ENCODE measurements around the gene ZC3H13. TPM values are rescaled to one million over a fixed set of nuclear protein-coding genes. Genes with fewer than 3 reads are reported as not detected.

Gene ZC3H13
- total RNA-seq, 4 donors from 2014 or later, result 33.6 to 47.8 (median 36.4) TPM

DNA sequence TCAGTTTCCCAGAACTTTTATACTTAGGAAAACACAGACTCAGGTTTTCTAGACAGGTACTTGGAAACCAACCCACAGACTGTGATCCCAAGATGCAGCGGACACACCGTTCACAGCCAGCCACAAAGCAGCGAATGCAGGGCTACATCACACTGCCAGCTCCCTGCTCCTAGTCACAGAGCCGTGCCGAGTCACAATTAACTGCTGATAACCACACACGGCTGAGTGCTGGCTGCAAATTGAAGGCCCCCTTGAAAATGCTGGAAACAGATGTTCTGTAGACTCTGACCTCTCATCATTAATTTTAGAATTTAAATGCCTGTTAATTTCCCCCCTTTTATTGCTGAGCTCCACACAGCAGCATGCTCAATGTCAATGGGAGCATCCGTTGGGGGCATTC is 122.4 kb downstream of the ZC3H13 start:
- no peaks in the 10 kb centered on the region for H3K36me3 ChIP-seq
- 91% methylated on average over 7 of the region's 7 CpGs for WGBS
- no peak overlapping the region for H3K27ac ChIP-seq (replicated peaks in 1 of 4)
- DNase-seq (ENCODE audit: extremely low spot score), result no peak
- no peaks in the 10 kb centered on the region for H3K9me3 ChIP-seq
- no peaks in the 10 kb centered on the region for H3K27me3 ChIP-seq
- TF ChIP-seq, protein P1, sequence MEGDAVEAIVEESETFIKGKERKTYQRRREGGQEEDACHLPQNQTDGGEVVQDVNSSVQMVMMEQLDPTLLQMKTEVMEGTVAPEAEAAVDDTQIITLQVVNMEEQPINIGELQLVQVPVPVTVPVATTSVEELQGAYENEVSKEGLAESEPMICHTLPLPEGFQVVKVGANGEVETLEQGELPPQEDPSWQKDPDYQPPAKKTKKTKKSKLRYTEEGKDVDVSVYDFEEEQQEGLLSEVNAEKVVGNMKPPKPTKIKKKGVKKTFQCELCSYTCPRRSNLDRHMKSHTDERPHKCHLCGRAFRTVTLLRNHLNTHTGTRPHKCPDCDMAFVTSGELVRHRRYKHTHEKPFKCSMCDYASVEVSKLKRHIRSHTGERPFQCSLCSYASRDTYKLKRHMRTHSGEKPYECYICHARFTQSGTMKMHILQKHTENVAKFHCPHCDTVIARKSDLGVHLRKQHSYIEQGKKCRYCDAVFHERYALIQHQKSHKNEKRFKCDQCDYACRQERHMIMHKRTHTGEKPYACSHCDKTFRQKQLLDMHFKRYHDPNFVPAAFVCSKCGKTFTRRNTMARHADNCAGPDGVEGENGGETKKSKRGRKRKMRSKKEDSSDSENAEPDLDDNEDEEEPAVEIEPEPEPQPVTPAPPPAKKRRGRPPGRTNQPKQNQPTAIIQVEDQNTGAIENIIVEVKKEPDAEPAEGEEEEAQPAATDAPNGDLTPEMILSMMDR (IDR thresholded peaks at IDR 0.05), result no peak
- TF ChIP-seq POLR2A (IDR thresholded peaks at IDR 0.05; ENCODE audit: low read depth) (no peak), EP300 (IDR thresholded peaks at IDR 0.05) (no peak), POLR2AphosphoS5 (IDR thresholded peaks at IDR 0.05) (no peak)
- H3K4me3 ChIP-seq, result no peak overlapping the region
- peaks cover 0 to 5% (median 0%) of the 10 kb centered on the region in 4 donors for H3K4me1 ChIP-seq
- intact Hi-C loops (cut with DNase I), result no loop called here

DNA sequence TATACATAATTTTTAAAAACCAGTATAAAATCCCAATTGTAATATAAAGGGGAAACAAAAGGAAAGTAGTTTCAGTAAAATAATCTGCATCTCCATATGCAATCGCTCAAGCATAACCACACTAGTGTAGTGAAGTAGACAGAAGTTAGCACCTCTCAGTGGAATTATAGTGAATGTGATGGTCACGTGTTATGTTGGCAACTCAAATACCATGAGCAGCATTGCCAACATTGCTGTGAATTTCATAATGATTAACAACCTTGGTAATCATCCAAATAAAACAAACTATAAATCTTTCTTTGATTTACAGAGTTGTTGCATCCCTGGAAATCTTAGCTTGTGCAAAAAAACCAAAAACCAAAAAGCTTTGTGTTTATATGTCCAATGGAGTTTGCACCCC is 123.7 kb downstream of the ZC3H13 start:
- Histone ChIP-seq H3K27ac (replicated peaks in 1 of 4) (no peak overlapping the region), H3K4me3 (no peak overlapping the region), H3K27me3 (no peaks in the 10 kb centered on the region), H3K4me1 (peaks cover 0 to 5% (median 0%) of the 10 kb centered on the region in 4 donors), H3K9me3 (no peaks in the 10 kb centered on the region), H3K36me3 (no peaks in the 10 kb centered on the region)
- no peak for TF ChIP-seq POLR2A (IDR thresholded peaks at IDR 0.05; ENCODE audit: low read depth)
- TF ChIP-seq, protein P1 (IDR thresholded peaks at IDR 0.05), result no peak
- TF ChIP-seq EP300 (IDR thresholded peaks at IDR 0.05), result no peak
- TF ChIP-seq POLR2AphosphoS5 (IDR thresholded peaks at IDR 0.05), result no peak
- no peak for DNase-seq (ENCODE audit: extremely low spot score)
- WGBS, result 43% methylated on average over 2 of the region's 2 CpGs
- intact Hi-C loops (cut with DNase I), result no loop called here

DNA sequence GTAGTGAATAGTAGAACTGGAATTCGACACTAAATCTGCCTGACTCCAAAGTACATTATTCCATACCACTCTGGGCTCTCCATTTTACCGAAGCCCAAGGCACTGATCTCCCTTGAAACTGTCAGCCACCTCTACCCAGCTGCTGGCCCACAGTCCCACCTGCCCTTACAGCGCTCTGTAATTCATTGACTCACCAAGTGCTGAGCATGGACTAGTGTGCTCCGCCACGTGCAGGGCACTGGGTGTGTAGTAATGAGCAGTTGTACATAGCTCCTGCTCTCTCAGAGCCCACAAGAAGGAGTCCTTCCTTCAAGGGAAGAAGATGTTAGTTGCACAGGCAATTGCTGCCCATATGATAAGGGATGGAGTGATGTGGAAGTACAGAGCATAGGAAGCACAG is 124.4 kb downstream of the ZC3H13 start:
- Histone ChIP-seq H3K4me3 (no peak overlapping the region), H3K27me3 (no peaks in the 10 kb centered on the region), H3K9me3 (no peaks in the 10 kb centered on the region), H3K27ac (replicated peaks in 1 of 4) (no peak overlapping the region), H3K36me3 (no peaks in the 10 kb centered on the region), H3K4me1 (peaks cover 0 to 5% (median 0%) of the 10 kb centered on the region in 4 donors)
- intact Hi-C loops (cut with DNase I), result no loop called here
- no peak for DNase-seq (ENCODE audit: extremely low spot score)
- no peak for TF ChIP-seq POLR2AphosphoS5 (IDR thresholded peaks at IDR 0.05)
- TF ChIP-seq, protein P1 (IDR thresholded peaks at IDR 0.05), result no peak
- TF ChIP-seq POLR2A (IDR thresholded peaks at IDR 0.05; ENCODE audit: low read depth), result no peak
- no peak for TF ChIP-seq EP300 (IDR thresholded peaks at IDR 0.05)
- WGBS, result 95% methylated on average over 5 of the region's 5 CpGs

DNA sequence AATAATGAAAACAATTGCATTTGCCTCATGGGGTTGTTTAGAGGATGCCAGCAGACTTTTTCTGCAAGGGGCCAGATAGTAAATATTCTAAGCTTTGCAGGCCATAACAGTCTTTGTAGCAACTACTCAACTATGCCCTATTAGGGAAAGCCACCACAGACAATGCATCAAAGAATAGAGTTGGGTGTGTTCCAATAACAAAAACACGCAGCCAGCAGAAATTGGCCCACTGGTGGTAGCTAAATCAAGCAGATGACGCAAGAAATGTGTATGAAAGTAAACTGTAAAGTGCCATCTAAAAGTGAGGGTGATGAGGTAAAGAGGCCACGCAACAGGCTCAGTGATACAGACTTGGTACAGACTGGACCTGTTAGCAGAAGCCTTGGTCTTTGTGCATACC is 125.8 kb downstream of the ZC3H13 start:
- no peaks in the 10 kb centered on the region for H3K36me3 ChIP-seq
- peaks cover 0 to 5% (median 0%) of the 10 kb centered on the region in 4 donors for H3K4me1 ChIP-seq
- 54% methylated on average over 3 of the region's 3 CpGs for WGBS
- no peak for TF ChIP-seq POLR2A (IDR thresholded peaks at IDR 0.05; ENCODE audit: low read depth)
- TF ChIP-seq, protein P1 (IDR thresholded peaks at IDR 0.05), result no peak
- TF ChIP-seq POLR2AphosphoS5 (IDR thresholded peaks at IDR 0.05), result no peak
- no peak for TF ChIP-seq EP300 (IDR thresholded peaks at IDR 0.05)
- H3K27ac ChIP-seq (replicated peaks in 1 of 4), result no peak overlapping the region
- intact Hi-C loops (cut with DNase I), result no loop called here
- DNase-seq (ENCODE audit: extremely low spot score), result no peak
- no peak overlapping the region for H3K4me3 ChIP-seq
- no peaks in the 10 kb centered on the region for H3K9me3 ChIP-seq
- no peaks in the 10 kb centered on the region for H3K27me3 ChIP-seq

GRCh38 chr13:45925151-45925550 is 127.4 kb downstream of the ZC3H13 start:
- H3K27ac ChIP-seq (replicated peaks in 1 of 4), result no peak overlapping the region
- intact Hi-C loops (cut with DNase I), result no loop called here
- no peak for DNase-seq (ENCODE audit: extremely low spot score)
- peaks cover 0 to 5% (median 0%) of the 10 kb centered on the region in 4 donors for H3K4me1 ChIP-seq
- H3K4me3 ChIP-seq, result no peak overlapping the region
- no peaks in the 10 kb centered on the region for H3K36me3 ChIP-seq
- 87% methylated on average over 3 of the region's 3 CpGs for WGBS
- no peaks in the 10 kb centered on the region for H3K27me3 ChIP-seq
- TF ChIP-seq POLR2A (IDR thresholded peaks at IDR 0.05; ENCODE audit: low read depth), result no peak
- H3K9me3 ChIP-seq, result no peaks in the 10 kb centered on the region

All from esophagus muscularis mucosa (tissue), 4 donors.